Jurkat, Clone E6-1 (cell line): ENCODE measurements around the gene RAC3.

ENCODE experiments used
- DNase-seq: peaks from one replicate; pipeline ENCODE4 v3.0.0-alpha.2; 2011; ENCODE audit warnings: low read depth, low spot score
- H3K4me3 ChIP-seq: 2 replicates; pipeline ENCODE4 v1.5.1; 2011; ENCODE audit warnings: mild to moderate bottlenecking, low read length, control low read depth, moderate library complexity

RAC3 gene

GRCh38 chr17:82080048-82080788 lies 48.7 kb downstream of the RAC3 start:
- DNase-seq = no peak
- no peak overlapping the region for H3K4me3 ChIP-seq

DNA sequence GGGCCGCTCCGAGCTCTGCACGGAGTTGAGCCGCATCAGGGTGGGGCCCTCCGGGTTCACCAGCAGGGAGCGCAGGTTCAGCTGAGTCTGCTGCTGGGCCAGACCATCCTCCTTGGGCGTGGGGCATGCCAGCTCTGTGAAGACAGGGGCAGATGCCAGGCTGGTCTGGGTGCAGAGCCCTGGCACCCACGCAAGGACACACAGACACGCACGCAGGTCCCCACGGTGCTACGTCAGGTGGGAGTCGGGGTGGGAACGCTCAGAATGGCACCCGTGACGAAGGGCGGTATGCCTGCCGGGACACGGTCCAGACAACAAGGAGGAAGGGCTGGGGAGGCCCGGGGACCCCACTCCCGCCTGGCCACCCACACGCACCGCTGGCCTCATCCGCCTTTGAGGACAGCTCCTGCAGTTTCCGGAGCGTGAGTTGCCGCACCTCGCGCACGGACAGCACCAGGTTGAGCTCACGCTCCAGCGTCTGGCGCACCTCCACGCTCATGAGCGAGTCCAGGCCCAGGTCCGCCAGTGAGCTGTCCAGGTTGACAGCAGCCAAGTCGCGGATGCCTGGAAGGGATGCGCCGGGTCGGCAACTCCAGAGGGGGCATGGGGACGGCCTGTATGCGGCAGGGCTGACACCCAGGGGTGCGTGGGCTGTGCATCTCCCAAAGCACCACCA lies 49.4 kb downstream of the RAC3 start:
- no peak overlapping the region for H3K4me3 ChIP-seq
- DNase-seq = no peak

- H3K4me3 ChIP-seq = no peak overlapping the region
- no peak for DNase-seq
Observed at GRCh38 chr17:82081546-82081945, 50.1 kb downstream of the RAC3 start.

GRCh38 chr17:82081966-82082365 lies 50.5 kb downstream of the RAC3 start:
- no peak overlapping the region for H3K4me3 ChIP-seq
- DNase-seq = no peak

DNA sequence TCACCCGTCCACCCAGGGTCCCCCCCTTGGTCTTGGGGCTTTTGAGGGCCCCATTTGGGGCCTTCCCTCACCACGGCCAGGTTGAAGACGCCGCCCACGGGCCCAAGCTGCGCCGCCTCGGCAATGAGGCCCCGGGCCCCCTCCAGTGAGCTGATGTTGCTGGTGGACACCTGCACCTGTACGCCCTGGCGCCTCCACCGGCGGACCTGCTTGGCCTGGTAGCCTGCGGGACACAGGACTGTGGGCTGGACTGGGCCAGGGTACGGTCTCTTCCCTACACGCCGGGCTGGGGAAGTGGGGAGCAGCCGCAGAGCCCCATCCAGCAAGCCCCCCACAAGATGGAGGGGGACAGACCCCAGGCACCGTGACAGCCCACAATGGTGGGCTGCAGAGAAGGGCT lies 51.0 kb downstream of the RAC3 start:
- no peak for DNase-seq

DNA sequence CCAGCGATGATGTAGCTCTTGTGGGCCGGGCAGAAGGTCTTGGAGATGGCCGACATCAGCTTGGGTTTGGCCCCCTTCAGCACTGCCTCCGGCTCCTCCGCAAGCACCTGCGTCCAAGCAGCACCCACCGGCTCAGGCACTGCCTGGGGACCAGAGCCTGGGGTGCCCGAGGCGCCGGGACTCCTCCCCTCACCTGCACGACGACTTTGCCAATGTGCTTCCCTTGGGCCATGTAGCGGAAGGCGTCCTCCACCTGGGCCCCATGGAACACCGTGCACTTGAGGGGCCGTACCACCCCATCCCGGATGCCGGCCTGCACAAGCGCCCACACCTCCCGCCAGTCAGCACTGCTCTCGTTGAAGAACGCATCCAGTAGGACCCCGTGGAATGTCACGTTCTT lies 51.5 kb downstream of the RAC3 start:
- no peak for DNase-seq
- H3K4me3 ChIP-seq = no peak overlapping the region

More for the DNA sequence above, 51.0 kb downstream of the RAC3 start:
- no peak overlapping the region for H3K4me3 ChIP-seq
